Peyer's patch (tissue), 4 donors: ENCODE results near the gene IGSF9B.

Source experiments
- POLR2A ChIP-seq, 2 donors: fragments of 450-650 bp; IDR thresholded peaks; one replicate each; pipeline ENCODE4 v1.5.1; 2017; ENCODE audit warnings: antibody characterized with exemption in 2 of 2, mild to moderate bottlenecking in 2 of 2, moderate library complexity in 2 of 2
- TF ChIP-seq, protein P1 (sequence below), 6 experiments: fragments of 450-650 bp in 4 of 6; fragments of 200-600 bp in 2 of 6; sonication (generic) in 1 of 6; IDR thresholded peaks; one replicate each; pipeline ENCODE4 v1.5.1; 2017 to 2019; ENCODE audit warnings: antibody characterized with exemption in 6 of 6, mild to moderate bottlenecking in 3 of 6, moderate library complexity in 1 of 6

DNA sequence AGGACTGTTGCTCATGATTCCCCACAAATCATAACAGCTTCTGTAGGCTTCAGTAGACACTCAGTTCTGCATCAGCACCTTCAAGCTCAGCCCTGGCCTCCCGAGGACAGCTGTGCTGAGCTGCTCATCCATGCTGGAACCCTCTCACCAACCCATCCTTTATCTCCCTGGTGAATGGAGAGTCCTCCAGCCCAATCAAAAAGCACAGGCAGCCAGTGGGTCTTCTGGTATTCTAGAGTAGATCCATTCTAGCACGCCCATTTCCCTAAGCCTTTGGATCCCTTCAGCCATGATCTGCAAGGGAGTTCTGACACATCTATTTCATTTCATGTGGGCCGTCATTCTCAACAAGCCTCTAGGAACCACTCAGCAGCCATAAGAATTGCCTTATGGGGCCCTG lies 66.9 kb downstream of the IGSF9B start:
- TF ChIP-seq, protein P1, sequence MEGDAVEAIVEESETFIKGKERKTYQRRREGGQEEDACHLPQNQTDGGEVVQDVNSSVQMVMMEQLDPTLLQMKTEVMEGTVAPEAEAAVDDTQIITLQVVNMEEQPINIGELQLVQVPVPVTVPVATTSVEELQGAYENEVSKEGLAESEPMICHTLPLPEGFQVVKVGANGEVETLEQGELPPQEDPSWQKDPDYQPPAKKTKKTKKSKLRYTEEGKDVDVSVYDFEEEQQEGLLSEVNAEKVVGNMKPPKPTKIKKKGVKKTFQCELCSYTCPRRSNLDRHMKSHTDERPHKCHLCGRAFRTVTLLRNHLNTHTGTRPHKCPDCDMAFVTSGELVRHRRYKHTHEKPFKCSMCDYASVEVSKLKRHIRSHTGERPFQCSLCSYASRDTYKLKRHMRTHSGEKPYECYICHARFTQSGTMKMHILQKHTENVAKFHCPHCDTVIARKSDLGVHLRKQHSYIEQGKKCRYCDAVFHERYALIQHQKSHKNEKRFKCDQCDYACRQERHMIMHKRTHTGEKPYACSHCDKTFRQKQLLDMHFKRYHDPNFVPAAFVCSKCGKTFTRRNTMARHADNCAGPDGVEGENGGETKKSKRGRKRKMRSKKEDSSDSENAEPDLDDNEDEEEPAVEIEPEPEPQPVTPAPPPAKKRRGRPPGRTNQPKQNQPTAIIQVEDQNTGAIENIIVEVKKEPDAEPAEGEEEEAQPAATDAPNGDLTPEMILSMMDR (IDR thresholded peaks at IDR 0.05): no peak
- no peak for TF ChIP-seq POLR2A (IDR thresholded peaks at IDR 0.05)
